HG02588 (cell line): ENCODE data around the gene GCGR.
"Not testable (repeated sequence)": the region's sequence is repeated elsewhere in the genome, so short reads cannot be mapped to it uniquely, and the experiment has no call there.

Experiments
- ATAC-seq: cut with Tn5 transposase; IDR thresholded peaks from one replicate; pipeline ENCODE4 v1.9.1; 2021; ENCODE audit warnings: mild to moderate bottlenecking, moderate library complexity; ENCODE audit not compliant: unreplicated experiment

GCGR gene

GRCh38 chr17:81831957-81832607 lies 28.1 kb downstream of the GCGR start:
- ATAC-seq: peak; percentile 1

GRCh38 chr17:81832608-81833159 lies 28.7 kb downstream of the GCGR start:
- peak; percentile 9 for ATAC-seq

- ATAC-seq: peak; percentile 72
Observed at GRCh38 chr17:81833160-81833920, 29.4 kb downstream of the GCGR start, which contains the start of gene MCRIP1. Gene MCRIP1, minus strand, starts transcription at chr17:81833291. Its CDS starts 8,785 bp downstream, at chr17:81824506.

DNA sequence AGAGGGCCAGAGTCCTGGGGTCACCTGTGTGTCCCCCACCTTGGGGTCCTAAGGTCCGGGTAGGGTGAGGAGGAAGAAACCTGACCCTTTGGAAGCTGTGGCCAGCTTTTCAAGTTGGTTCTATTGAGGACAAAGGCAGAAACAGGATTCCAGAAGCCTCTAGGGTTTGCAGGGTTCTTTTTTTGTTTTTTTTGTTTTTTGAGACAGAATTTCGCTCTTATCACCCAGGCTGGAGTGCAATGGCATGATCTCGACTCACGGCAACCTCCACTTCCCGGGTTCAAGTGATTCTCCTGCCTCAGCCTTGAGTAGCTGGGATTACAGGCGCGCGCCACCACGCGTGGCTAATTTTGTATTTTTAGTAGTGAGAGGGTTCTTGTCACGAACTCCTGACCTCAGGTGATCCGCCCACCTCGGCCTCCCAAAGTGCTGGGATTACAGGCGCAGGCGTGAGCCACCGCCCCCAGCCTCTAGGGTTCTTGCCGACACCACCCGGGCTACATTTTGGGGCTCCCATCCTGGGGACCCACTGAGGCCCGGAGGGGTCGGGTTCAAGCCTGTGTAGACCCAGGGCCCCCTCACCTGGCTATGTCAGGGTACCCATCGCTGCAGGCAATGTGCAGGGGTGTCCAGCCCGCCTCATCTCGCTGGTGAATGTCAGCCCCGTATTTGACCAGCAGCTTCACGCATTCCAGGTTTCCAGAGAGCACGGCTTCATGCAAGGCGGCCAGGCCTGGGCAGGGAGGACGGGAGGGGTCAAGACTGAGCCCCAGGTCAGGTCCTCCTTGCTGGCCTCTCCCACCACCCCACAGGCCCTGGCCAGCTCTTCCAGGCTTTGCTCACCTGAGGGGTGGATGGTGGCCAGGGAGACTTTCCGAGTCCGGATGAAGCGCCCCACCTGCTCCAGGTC lies 30.2 kb downstream of the GCGR start:
- ATAC-seq: no peak

DNA sequence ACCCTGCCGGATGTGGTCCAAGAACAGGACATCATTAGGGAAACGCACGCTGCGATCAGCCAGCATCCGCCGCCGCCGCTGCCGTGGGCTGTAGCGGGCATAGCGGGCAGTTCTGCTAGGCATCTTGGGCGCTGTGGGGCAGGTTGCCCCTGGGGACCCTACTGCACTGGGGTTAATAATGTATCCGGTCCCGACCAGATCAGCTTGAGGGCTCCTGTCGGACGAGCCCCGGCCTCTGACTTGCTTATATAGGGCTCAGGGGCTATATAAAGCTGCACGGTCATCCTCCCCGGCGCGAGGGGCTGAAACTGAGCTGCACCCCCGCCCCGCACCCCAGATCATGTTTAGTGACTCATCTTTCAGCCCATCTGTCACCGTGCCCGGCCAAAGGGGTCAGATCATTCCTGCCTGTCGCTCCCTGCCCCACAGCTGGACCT lies 30.9 kb downstream of the GCGR start, which contains the start of gene PPP1R27:
Gene PPP1R27, minus strand, starts transcription at position 220 of the 437 bp plus-strand sequence. Its CDS starts 97 bp downstream, at position 123.
- no peak for ATAC-seq

GRCh38 chr17:81837641-81838040 lies 33.7 kb downstream of the GCGR start:
- ATAC-seq: no peak

DNA sequence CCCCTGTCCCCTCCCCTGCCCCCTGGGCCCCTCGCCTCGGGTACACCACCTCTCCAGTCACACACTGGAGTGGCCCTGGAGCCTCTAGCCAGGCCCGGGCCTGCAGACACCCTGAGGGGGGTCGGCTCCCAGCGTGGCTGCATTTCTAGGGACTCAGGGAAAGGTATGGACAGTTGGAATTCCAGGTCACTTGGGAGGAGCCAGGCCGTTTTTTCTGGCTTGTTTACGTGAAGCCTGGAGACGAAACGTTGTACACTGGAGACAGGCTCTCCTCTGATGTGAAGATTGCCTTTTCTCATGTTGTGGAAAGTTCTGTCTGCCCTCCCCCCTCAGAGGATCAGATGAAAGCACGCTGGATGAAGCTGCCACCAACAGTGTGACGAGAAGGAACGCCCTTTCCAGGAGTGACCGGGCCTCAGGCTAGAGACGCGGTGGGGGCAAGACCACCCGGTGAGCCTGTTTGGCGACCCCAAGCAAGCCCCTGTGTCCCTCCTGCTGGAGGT lies 34.9 kb downstream of the GCGR start:
- no peak for ATAC-seq

- ATAC-seq: no peak
Observed at GRCh38 chr17:81839301-81839700, 35.4 kb downstream of the GCGR start.

GRCh38 chr17:81840059-81840458 lies 36.1 kb downstream of the GCGR start:
- not testable (repeated sequence) for ATAC-seq

DNA sequence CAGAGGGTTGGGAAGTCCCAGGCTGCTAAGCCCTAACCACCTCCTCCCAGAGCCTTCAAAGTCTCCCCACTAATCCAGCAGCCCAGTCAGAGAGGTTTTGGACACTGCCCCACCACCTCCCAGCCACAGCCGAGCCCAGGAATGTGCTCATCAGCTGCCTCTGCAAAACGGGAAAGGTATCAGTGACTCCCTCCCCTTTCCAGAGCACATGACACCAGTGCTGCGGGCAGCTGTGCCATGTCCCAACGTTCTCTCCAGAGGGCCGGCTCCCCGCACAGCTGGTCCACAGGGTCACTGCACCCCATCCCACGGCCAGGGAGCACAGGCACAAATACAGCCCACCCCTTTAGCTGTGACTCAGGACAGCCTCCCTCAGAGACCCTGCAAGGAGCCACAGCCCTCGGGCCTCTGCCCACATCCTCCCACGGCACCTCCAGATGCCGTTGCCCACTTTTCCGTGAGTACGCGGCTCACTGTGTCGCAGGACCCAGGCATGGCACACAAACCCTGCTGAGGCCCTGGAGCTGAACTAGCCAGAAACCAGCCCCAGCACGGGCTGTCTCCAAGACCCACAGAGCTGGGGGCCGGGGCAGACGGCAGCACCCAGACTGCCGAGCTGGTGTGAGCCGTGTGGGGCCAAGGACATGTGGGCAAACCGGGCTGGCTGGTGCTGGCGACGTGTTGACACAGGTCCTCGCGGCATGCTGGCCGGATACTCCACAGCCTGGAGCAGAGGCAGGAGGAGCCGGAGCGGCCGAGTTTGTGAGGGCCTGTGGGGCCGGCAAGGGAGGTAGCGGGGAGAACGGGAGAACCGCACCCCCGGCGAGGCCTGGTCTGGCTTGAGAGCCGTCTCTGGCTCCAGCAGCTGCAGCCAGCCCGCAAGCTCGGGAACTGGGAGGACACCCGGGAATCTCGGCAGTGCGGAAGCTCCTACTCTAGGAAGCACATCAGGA lies 37.2 kb downstream of the GCGR start:
- no peak for ATAC-seq

DNA sequence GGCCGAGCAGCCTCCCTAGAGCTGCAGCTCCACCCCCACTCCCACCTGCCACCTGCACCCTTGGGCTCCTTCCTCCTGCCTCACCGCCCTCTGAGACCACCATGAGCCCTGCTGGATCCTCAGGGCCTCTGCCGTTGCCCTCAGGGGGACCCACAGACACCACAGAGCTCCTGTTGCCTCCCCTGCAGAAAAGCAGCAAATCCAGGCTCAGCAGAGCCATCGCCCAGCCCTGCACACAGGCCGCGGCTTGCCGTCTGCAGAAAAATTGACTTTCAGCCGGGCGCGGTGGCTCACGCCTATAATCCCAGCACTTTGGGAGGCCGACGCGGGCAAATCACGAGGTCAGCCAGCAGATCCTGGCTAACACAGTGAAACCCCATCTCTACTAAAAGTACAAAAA lies 37.9 kb downstream of the GCGR start:
- no peak for ATAC-seq

- ATAC-seq: no peak
Observed at GRCh38 chr17:81842378-81842724, 38.4 kb downstream of the GCGR start.

GRCh38 chr17:81842725-81843504 lies 39.0 kb downstream of the GCGR start:
- ATAC-seq: no peak

DNA sequence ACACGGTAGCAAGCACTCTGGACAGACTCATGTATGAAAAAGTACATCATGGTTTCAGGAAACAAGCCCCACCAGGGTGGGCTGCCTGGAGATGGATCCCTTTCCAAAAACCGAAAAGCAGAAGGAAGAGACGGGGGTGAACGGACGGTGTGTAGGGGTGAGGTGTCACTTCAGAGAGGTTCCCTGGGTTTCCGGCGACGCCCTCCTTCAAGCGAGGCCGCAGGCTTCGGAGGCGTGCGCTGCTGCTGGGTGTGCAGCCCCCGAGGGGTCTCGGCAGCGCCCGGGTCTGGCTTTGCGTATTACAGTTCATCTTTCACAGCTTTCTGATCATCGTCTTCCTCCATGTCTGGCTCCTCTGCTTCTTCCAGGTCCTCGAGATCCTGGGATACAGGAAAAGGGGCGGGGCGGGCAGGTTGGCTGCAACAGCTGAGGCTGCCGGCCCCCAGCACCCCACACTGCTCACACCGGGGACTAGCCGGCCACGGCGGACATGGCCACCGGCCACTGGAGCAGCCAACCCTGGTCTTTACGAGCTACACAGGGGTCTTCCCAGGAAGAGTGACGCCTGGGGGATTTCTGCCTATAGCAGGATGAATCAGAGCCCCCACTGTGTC lies 39.9 kb downstream of the GCGR start:
- ATAC-seq: no peak

DNA sequence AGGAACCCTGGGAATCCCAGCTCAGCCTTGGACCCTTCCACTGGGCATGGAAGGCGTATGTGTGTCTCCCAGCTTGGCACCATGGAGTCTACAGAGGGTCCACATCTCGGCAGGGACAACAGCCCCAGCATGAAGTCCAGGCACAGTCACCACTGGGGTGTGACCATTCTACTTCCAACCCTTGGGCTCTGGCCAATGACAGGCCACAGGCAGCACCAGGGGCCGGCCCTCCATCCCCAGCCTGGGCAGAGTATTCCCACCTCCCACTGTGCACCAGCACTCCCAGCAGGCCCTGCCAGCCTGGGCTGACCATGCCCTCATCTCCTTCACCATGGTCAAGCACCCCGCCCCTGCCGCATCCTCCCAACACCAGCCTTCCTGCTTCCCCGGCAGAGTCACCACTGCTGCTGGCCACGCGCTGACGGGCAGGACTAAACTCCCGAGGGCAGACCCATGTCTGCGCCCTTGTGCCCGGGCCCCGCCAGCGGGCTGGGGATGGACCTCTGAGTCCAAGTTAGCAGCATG lies 40.4 kb downstream of the GCGR start:
- no peak for ATAC-seq

DNA sequence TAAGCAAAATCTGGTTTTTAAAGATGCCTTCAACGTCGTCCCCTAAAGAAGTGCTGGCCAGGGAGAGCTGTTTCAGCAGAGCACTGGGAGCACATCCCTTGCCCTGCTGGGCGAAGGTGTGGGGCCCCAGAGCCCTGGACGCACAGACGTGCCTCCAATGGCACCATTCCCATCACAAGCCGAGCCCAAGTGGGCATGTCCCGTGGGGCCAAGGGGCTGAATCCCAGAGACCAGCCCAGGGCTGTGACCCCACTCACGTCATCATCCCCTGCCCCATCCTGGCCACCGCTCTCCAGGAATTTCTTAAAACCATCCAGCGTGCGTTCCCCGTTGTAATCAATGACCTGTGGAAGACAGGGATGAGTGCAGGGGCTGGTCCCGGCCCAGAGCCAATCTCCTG lies 40.9 kb downstream of the GCGR start:
- no peak for ATAC-seq

DNA sequence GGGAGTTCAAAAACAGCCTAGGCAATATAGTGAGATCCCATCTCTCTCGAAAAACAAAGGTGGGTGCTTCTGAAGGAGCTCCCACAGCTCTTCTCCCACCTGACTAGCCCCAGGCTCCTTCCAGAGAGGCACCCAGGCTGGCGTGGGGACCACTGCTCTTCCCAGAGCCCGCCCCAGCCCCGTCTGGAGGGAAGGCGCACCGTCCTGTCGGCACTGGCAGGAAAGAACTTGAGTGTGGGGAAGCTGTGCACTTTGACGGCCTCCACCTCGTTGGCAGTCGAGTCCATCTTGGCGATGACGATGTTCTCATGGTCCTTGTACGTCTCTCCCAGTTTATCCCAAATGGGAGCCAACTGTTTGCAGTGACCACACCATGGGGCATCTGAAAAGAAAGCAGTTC lies 41.4 kb downstream of the GCGR start:
- no peak for ATAC-seq
